T-helper 2 cell treated with Interferon-gamma antibody and Interleukin-4, amounts not matched to agents 100 ng/mL and 5 ng/mL, for 36 hours (primary cell): Measurements from ENCODE around the gene FBXO17. TPM values are rescaled to one million over a fixed set of nuclear protein-coding genes. Genes with fewer than 3 reads are reported as not detected.
"Not testable (repeated sequence)": the region's sequence is repeated elsewhere in the genome, so short reads cannot be mapped to it uniquely, and the experiment has no call there.

ENCODE experiments used
- intact Hi-C: fragments of 100-400 bp; cut with micrococcal nuclease; formaldehyde crosslinking; loops from one replicate; pipeline ENCODE4 v1.15.1; 2023
- total RNA-seq: library from RNA; stranded (reverse); gene quantifications from 2 replicates; pipeline ENCODE4 v1.2.3, GENCODE V29; 2022

FBXO17 gene
- total RNA-seq, 1 donor from 2014 or later = not detected

GRCh38 chr19:38980583-38981374 lies 5.2 kb upstream of the FBXO17 start:
- intact Hi-C loops = no loop called here

DNA sequence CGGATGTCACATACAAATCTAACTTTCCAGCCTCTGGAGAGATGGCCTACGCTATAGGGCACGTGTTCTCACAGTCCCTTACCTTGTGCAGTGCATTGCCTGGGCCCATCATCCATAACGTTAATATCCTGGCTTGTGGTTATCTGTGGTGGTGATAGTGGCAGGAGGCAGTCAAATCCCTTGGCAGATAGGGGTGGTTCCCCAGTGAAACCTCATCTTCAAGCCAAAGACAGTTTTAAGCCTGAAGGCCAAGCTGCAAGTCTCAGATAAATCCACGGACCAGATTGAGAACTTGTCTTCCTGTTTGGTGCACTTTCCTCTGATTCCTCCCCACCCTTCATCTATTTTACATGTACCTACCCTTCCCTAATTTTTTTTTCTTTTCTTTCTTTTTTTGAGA lies 4.3 kb upstream of the FBXO17 start:
- intact Hi-C loops = no loop called here

DNA sequence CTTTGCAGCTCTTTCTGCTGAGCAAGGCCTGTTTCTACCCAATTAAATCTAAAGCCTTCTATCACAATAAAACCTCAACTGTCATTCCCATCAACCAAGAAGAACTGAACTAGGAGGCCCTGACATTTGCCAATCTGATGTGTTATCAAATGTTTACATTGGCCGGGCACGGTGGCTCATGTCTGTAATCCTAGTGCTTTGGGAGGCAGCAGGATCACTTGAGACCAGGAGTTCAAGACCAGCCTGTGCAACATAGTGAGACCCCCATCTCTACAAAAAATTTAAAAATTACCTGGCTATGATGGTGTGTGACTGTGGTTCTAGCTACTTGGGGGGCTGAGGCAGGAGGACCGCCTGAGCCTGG lies 2.8 kb upstream of the FBXO17 start:
- intact Hi-C loops = no loop called here

- intact Hi-C loops = no loop called here
Measured at GRCh38 chr19:38977445-38978325, 2.1 kb upstream of the FBXO17 start.

- intact Hi-C loops = no loop called here
Measured at GRCh38 chr19:38975861-38976271, 324 bp upstream of the FBXO17 start.

DNA sequence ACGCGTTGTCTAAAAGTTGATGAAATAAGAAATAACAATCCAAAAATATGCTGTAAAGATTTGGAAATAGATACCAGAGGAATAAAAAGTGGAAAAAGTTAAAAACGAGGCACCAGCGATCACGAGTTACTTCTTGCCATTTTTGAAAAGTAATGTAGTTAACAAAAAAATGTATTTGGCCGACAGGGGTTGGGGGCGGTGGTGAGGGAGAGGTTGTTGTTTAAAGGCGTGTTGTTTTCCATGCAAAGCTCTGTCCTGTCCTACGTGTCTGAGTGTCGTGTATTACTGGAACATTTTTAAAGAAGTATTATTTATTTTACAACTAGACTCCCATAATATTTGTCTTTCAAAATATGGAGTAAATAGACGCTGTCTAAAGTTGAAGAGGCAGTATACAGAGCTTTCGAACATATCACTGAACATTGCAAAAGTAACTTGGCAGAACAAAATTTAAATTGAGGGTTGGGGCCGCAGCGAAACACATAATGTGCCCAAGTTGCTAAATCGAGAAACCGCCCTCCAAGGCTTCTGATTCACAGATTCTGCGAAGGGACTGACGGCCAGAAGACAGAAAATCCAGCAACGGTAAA lies 823 bp downstream of the FBXO17 start:
- intact Hi-C loops = no loop called here

- intact Hi-C loops = no loop called here
Measured at GRCh38 chr19:38971672-38972071, 3.9 kb downstream of the FBXO17 start.

- intact Hi-C loops = no loop called here
Measured at GRCh38 chr19:38970664-38971532, 4.6 kb downstream of the FBXO17 start.

DNA sequence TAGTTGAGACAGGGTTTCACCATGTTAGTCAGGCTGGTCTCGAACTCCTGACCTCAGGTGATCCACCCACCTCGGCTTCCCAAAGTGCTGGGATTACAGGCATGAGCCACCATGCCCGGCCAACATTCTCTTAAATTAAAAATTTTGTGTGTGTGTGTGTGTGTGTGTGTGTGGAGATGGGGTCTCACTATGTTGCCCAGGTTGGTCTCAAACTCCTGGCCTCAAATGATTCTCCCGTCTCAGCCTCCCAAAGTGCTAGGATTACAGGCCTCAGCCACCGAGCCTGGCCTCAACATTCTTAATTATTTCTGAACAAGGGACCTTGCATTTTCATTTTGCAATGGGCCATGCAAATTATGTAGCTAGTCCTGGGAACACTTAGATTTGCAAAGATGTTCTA lies 9.4 kb downstream of the FBXO17 start:
- intact Hi-C loops = not testable (repeated sequence)

GRCh38 chr19:38964738-38965137 lies 10.8 kb downstream of the FBXO17 start:
- intact Hi-C loops = no loop called here

DNA sequence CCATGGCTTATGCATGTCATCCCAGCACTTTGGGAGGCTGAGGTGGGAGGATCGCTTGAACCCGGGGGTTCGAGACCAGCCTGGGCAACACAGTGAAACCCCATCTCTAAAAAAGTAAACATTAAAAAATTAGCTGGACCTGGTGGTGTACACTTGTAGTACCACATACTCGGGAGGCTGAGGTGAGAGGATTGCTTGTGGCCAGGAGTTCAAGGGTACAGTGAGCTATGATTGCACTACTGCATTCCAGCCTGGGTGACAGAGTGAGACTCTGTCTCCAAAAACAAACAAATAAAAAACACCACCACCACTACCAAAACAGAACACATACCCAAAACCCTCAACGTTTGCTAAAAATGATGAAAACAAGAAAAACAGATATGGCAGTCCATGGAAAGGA lies 15.9 kb downstream of the FBXO17 start:
- intact Hi-C loops = no loop called here

DNA sequence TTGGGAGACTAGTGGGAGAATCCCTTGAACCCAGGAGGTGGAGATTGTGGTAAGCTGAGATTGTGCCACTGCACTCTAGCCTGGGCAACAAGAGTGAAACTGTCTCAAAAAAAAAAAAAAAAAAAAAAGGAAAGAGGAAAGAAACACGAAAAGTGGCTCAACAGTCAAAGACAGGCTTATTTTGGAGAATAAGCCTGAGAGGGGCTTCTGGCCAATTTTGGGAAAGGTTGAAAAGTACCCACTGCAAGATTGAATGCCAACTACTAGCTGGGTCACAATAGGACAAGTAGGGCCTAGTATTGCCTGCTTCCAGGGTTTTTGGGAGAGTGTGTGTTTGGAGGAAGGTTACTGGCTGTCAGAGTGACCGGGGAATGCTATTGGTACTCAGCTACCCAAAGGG lies 17.2 kb downstream of the FBXO17 start:
- intact Hi-C loops = no loop called here

GRCh38 chr19:38956264-38956663 lies 19.3 kb downstream of the FBXO17 start:
- intact Hi-C loops = no loop called here

- intact Hi-C loops = loop anchor here (2.0 kb wide), 1 partner anchor 551 kb away; the partner anchor contains the start of gene FAM98C
Measured at GRCh38 chr19:38953677-38954076, 21.9 kb downstream of the FBXO17 start.

DNA sequence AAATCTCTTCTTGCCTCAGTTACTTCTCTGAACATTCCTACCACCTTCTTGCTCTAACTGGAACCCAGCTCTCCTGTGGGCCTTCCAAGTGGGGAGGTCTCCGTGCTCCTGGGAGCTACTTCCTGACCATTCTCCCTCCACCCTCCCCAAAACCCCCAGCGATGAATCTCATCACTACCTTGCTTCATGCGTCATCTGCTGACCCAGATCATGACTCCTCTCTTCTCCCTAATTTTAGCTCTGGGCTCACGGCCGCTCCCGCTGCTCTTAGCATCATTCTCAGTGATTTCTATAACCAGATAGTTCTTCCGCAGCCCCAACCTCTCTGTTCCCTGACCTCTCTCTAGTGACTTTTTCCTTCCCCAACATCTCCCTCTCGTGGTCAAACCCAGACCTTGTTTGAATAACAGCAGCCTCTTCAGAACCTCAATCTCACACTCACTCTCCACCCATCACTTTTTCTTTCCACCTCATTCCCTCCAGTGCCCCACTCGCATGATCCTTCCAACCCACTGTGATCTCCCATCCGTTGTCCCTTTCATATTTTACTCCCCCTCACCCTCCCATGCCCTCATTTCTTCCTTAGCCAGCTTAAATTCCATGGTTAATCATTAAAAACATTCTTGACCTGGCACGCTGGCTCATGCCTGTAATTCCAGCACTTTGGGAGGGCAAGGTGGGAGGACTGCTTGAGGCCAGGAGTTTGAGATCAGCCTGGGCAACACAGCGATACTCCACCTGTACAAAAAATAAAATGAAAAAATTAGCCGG lies 23.0 kb downstream of the FBXO17 start:
- intact Hi-C loops = loop anchor here (2.0 kb wide), 1 partner anchor 550 kb away; the partner anchor contains the start of gene FAM98C

GRCh38 chr19:38951187-38951586 lies 24.4 kb downstream of the FBXO17 start:
- intact Hi-C loops = no loop called here

DNA sequence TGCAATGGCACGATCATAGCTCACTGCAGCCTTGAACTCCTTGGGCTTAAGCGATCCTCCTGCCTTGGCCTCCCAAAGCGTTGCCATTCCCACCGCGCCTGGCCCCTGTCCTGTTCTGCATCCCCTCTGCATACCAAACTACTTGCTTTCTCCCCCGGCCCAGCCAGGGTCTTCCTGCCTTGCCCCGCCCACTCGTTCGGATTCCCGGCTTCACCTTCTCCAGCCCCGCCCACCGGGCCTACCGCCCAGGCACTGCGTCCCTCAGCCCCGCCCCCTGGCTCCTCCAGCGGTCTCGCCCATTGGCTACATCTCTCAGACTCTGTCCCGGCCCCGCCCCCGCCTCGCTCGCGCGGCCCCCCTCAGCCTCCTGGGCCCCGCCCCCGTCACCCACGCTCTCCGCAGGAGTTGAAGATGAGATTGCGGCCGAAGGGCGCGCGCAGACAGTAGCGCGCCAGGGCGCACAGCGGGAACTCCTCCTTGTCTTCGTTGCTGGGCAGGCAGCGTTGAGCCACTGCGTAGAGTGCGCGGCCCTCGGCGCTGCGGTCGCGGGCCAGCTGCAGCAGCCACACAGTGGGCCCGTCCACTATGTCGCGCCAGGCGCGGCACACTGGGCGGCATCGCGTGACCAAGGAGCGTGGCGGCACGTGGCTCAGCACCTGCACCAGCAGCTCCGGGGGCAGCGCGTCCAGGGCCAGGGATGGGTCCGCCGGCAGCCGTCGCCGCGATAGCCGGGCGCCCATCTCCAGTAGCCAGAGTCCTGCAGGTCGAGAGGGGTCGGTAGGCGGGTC lies 25.8 kb downstream of the FBXO17 start:
- intact Hi-C loops = no loop called here

- intact Hi-C loops = no loop called here
Measured at GRCh38 chr19:38946229-38947010, 29.1 kb downstream of the FBXO17 start.
